H9 (cell line): ENCODE data around the gene GAP43. TPM values are rescaled to one million over a fixed set of nuclear protein-coding genes. Genes with fewer than 3 reads are reported as not detected.

Source experiments
- DNase-seq: peaks from one replicate; pipeline ENCODE4 v3.0.0-alpha.2; 2017
- H2AFZ ChIP-seq: one replicate; pipeline ENCODE4 v1.6.1; 2013; ENCODE audit warnings: mild to moderate bottlenecking, low read length, control low read depth, moderate library complexity
- H2AK5ac ChIP-seq: 2 replicates; pipeline ENCODE4 v1.6.1; 2013; ENCODE audit warnings: low read length, control low read depth, mixed read lengths; ENCODE audit not compliant: insufficient read length
- H2BK120ac ChIP-seq: one replicate; pipeline ENCODE4 v1.6.1; 2013; ENCODE audit warnings: low read depth, mild to moderate bottlenecking, low read length, control low read depth, inconsistent platforms; ENCODE audit not compliant: poor library complexity, severe bottlenecking
- H2BK12ac ChIP-seq: 2 replicates; pipeline ENCODE4 v1.6.1; 2013; ENCODE audit warnings: low read length, control low read depth, mixed read lengths, low read depth; ENCODE audit not compliant: insufficient read length
- H2BK15ac ChIP-seq: 2 replicates; pipeline ENCODE4 v1.6.1; 2013; ENCODE audit warnings: low read depth, low read length, control low read depth
- H2BK20ac ChIP-seq: one replicate; pipeline ENCODE4 v1.6.1; 2013; ENCODE audit warnings: low read depth, mild to moderate bottlenecking, low read length, control low read depth, inconsistent platforms; ENCODE audit not compliant: poor library complexity, severe bottlenecking
- H2BK5ac ChIP-seq: 2 replicates; pipeline ENCODE4 v1.6.1; 2013; ENCODE audit warnings: low read length, control low read depth, mixed read lengths; ENCODE audit not compliant: insufficient read length
- H3K14ac ChIP-seq: 2 replicates; pipeline ENCODE4 v1.6.1; 2013; ENCODE audit warnings: low read length, control low read depth; ENCODE audit not compliant: insufficient read depth
- H3K18ac ChIP-seq: 2 replicates; pipeline ENCODE4 v1.6.1; 2013; ENCODE audit warnings: low read depth, mild to moderate bottlenecking, mixed read lengths, low read length, control low read depth; ENCODE audit not compliant: insufficient read length
- H3K23ac ChIP-seq: 2 replicates; pipeline ENCODE4 v1.6.1; 2013; ENCODE audit warnings: low read length, control low read depth, mixed read lengths, low read depth; ENCODE audit not compliant: insufficient read length
- H3K23me2 ChIP-seq: 2 replicates; pipeline ENCODE4 v1.6.1; 2013; ENCODE audit warnings: low read depth, mild to moderate bottlenecking, mixed read lengths, low read length, control low read depth; ENCODE audit not compliant: insufficient read length, poor library complexity, severe bottlenecking
- H3K27ac ChIP-seq: 2 replicates; pipeline ENCODE4 v1.5.1; 2013; ENCODE audit warnings: low read length, control low read depth, mixed read lengths, low read depth; ENCODE audit not compliant: insufficient read length
- H3K27me3 ChIP-seq: 2 replicates; pipeline ENCODE4 v1.6.1; 2013; ENCODE audit warnings: low read length, control low read depth, inconsistent platforms; ENCODE audit not compliant: insufficient read depth
- H3K4ac ChIP-seq: 2 replicates; pipeline ENCODE4 v1.6.1; 2013; ENCODE audit warnings: low read depth, mild to moderate bottlenecking, control low read depth, inconsistent platforms, low read length, moderate library complexity
- H3K4me1 ChIP-seq: 2 replicates; pipeline ENCODE4 v1.6.1; 2013; ENCODE audit warnings: low read length, control low read depth, inconsistent platforms; ENCODE audit not compliant: insufficient read depth
- H3K4me2 ChIP-seq: 2 replicates; pipeline ENCODE4 v1.6.1; 2013; ENCODE audit warnings: low read length, control low read depth, mixed read lengths; ENCODE audit not compliant: insufficient read length, insufficient read depth
- H3K56ac ChIP-seq: 2 replicates; pipeline ENCODE4 v1.6.1; 2013; ENCODE audit warnings: low read depth, mild to moderate bottlenecking, mixed read lengths, low read length, control low read depth; ENCODE audit not compliant: insufficient read length
- H3K79me1 ChIP-seq: 2 replicates; pipeline ENCODE4 v1.6.1; 2013; ENCODE audit warnings: low read depth, mild to moderate bottlenecking, moderate library complexity, low read length, control low read depth, inconsistent platforms; ENCODE audit not compliant: insufficient read depth, poor library complexity, severe bottlenecking
- H3K79me2 ChIP-seq: 2 replicates; pipeline ENCODE4 v1.6.1; 2013; ENCODE audit warnings: low read length, control low read depth, inconsistent platforms; ENCODE audit not compliant: insufficient read depth
- H3K9ac ChIP-seq: 2 replicates; pipeline ENCODE4 v1.6.1; 2013; ENCODE audit warnings: low read length, control low read depth, mixed read lengths; ENCODE audit not compliant: insufficient read length; ENCODE audit errors: extremely low read depth
- H3K9me3 ChIP-seq: one replicate; pipeline ENCODE4 v1.6.1; 2013; ENCODE audit warnings: low read depth, low read length, inconsistent platforms; ENCODE audit not compliant: control insufficient read depth
- H3T11ph ChIP-seq: one replicate; pipeline ENCODE4 v1.6.1; 2013; ENCODE audit warnings: mild to moderate bottlenecking, low read length, control low read depth, inconsistent platforms
- H4K20me1 ChIP-seq: one replicate; pipeline ENCODE4 v1.6.1; 2013; ENCODE audit not compliant: control insufficient read depth, insufficient read length, insufficient read depth
- H4K5ac ChIP-seq: 2 replicates; pipeline ENCODE4 v1.6.1; 2013; ENCODE audit warnings: low read depth, mild to moderate bottlenecking, mixed read lengths, low read length, control low read depth; ENCODE audit not compliant: insufficient read length
- H4K8ac ChIP-seq: replicated peaks from 2 replicates; pipeline ENCODE4 v1.6.1; 2013; ENCODE audit warnings: low read length, control low read depth, mixed read lengths, low read depth; ENCODE audit not compliant: insufficient read length
- H4K91ac ChIP-seq: 2 replicates; pipeline ENCODE4 v1.6.1; 2013; ENCODE audit warnings: low read depth, mild to moderate bottlenecking, moderate library complexity, mixed read lengths, low read length, control low read depth; ENCODE audit not compliant: insufficient read length
- H3K27ac Mint-ChIP-seq, 3 experiments: 2 replicates in 2 of 3; 3 replicates in 1 of 3; pipeline ENCODE4 v1.8.0; 2020 to 2021; ENCODE audit warnings: mixed read lengths in 3 of 3, mild to moderate bottlenecking in 1 of 3, moderate library complexity in 1 of 3
- H3K27me3 Mint-ChIP-seq: 2 replicates; pipeline ENCODE4 v1.8.0; 2021; ENCODE audit warnings: low read depth, mild to moderate bottlenecking, moderate library complexity, mixed read lengths
- H3K36me3 Mint-ChIP-seq, 3 experiments: 2 replicates in 2 of 3; 3 replicates in 1 of 3; pipeline ENCODE4 v1.8.0; 2020 to 2021; ENCODE audit warnings: low read depth in 3 of 3, mixed read lengths in 3 of 3; ENCODE audit not compliant: insufficient read depth in 1 of 3
- H3K4me1 Mint-ChIP-seq, 2 experiments: 2 replicates each; pipeline ENCODE4 v1.8.0; 2020; ENCODE audit warnings: mixed read lengths in 2 of 2
- H3K4me3 Mint-ChIP-seq, 2 experiments: 2 replicates in 1 of 2; 3 replicates in 1 of 2; pipeline ENCODE4 v1.8.0; 2020 to 2021; ENCODE audit warnings: mild to moderate bottlenecking in 2 of 2, mixed read lengths in 2 of 2, moderate library complexity in 1 of 2
- H3K9me3 Mint-ChIP-seq, 2 experiments: 2 replicates in 1 of 2; 3 replicates in 1 of 2; pipeline ENCODE4 v1.8.0; 2020; ENCODE audit warnings: mild to moderate bottlenecking in 2 of 2, mixed read lengths in 2 of 2, moderate library complexity in 1 of 2
- CTCF ChIP-seq: fragments of 200-600 bp; sonication (generic); conservative IDR thresholded peaks from 3 replicates; pipeline ENCODE4 v1.8.0; 2021; ENCODE audit warnings: antibody characterized with exemption, mild to moderate bottlenecking
- WGBS: extraction: QIAGEN DNeasy Blood & Tissue Kit; methylation state at CpG from one replicate; pipeline ENCODE4 v1.1.7; 2013; ENCODE audit warnings: missing lambda C conversion rate, low lambda C conversion rate, mixed read lengths; ENCODE audit not compliant: insufficient read length; ENCODE audit errors: extremely low coverage; 5-methylcytosine and 5-hydroxymethylcytosine counted together
- total RNA-seq: library from RNA; stranded (reverse); gene quantifications from 2 replicates; pipeline ENCODE4 v1.2.1, GENCODE V29; 2021

The GAP43 gene
- total RNA-seq, 1 experiment from 2014 or later = 12.8 TPM

- Histone ChIP-seq H3T11ph (no peak overlapping the region), H4K91ac (no peak overlapping the region), H4K5ac (no peak overlapping the region), H2BK120ac (no peak overlapping the region), H2BK20ac (no peak overlapping the region), H3K79me2 (no peaks in the 10 kb centered on the region), H4K20me1 (no peaks in the 10 kb centered on the region), H3K23ac (no peak overlapping the region), H2BK12ac (no peak overlapping the region), H3K14ac (no peak overlapping the region), H3K18ac (no peak overlapping the region), H2BK15ac (no peak overlapping the region), H3K9ac (no peak overlapping the region), H3K79me1 (no peaks in the 10 kb centered on the region), H3K23me2 (no peaks in the 10 kb centered on the region), H3K4me1 (no peaks in the 10 kb centered on the region), H2BK5ac (no peak overlapping the region), H3K9me3 (no peaks in the 10 kb centered on the region), H3K4me2 (no peak overlapping the region), H3K27me3 (no peaks in the 10 kb centered on the region), H3K27ac (no peak overlapping the region), H3K56ac (no peak overlapping the region), H2AFZ (no peak overlapping the region), H4K8ac (no peak overlapping the region), H2AK5ac (no peak overlapping the region), H3K4ac (no peak overlapping the region)
- no CpG with 5 or more reads among the region's 1 CpG for WGBS
- no peak overlapping the region for H3K4me3 Mint-ChIP-seq
- H3K27ac Mint-ChIP-seq = no peak overlapping the region
- no peaks in the 10 kb centered on the region; a peak in 1 of 7 replicates for H3K36me3 Mint-ChIP-seq
- peaks cover 0 to 2% of the 10 kb centered on the region in 2 experiments; a peak in 1 of 4 replicates for H3K4me1 Mint-ChIP-seq
- H3K27me3 Mint-ChIP-seq = no peaks in the 10 kb centered on the region; the same call in 1 of the 2 replicates
- TF ChIP-seq CTCF = no peak
- DNase-seq = no peak
- H3K9me3 Mint-ChIP-seq = no peaks in the 10 kb centered on the region; a peak in 1 of 5 replicates
Measured at GRCh38 chr3:115758076-115758763, 134.9 kb downstream of the GAP43 start.
